ENCODE measurements around the gene HNMT.

GRCh38 chr2:137938204-137938603, 26.1 kb upstream of the HNMT start:
- TF ChIP-seq CTCF (IDR thresholded peaks at IDR 0.05) (no peak), POLR2A (IDR thresholded peaks at IDR 0.05) (no peak)

All from heart left ventricle (tissue), 13 donors.